ENCODE results near the gene LRRK2.

GRCh38 chr12:40236357-40236850, 11.6 kb downstream of the LRRK2 start:
- TF ChIP-seq CSDC2 (CRISPR knock-in tag; IDR thresholded peaks at IDR 0.05) = no peak
- no peak for TF ChIP-seq CREB5 (CRISPR knock-in tag; IDR thresholded peaks at IDR 0.05; ENCODE audit: low read depth)
